Effector CD8-positive, alpha-beta T cell (primary cell): ENCODE results near the gene SYNPO2.

Source experiments
- DNase-seq: peaks from one replicate; lab custom pipeline; 2025; lab: John Stamatoyannopoulos, UW

SYNPO2 gene

GRCh38 chr4:118935819-118936218 is 47.2 kb downstream of the SYNPO2 start:
- DNase-seq: no peak

DNA sequence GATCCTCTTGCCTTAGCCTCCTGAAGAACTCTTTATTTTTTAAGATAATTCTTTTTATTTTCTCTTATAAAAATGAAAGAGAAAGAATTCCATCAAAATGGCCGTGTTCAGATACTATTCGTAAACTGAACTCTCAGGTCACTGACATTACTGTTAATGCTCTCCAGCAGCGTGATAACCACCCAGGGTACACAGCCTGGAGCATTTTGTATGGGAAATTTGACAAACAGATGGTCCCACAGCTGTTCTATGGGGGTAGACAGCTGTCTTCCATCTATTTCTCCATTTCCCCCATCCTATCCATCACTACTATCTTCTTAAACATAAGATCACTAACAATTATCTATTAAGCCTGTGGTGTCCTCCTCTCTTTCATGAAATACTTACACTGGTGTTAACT is 47.8 kb downstream of the SYNPO2 start:
- no peak for DNase-seq

GRCh38 chr4:118939169-118939783 is 50.6 kb downstream of the SYNPO2 start:
- no peak for DNase-seq

DNA sequence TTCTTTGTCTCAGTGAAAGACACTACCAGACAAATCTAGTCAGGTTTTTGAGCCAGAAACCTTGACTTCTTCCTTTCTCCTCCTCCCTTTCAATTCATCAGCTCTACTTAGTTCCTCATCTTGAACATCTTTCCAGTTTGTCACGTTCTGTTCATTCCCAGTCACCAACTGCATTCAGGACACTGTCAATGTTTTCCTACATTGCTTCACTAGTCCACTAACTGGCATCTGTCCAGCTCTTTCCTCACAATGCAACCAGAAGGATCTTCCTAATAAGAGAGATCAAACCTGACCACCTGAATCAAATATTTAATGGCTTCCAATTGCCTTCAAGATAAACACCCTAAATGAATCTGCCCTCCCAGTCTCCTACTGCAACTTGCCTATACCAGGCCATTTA is 52.5 kb downstream of the SYNPO2 start:
- no peak for DNase-seq

- DNase-seq: no peak
Observed at GRCh38 chr4:118941799-118942198, 53.1 kb downstream of the SYNPO2 start.

- DNase-seq: no peak
Observed at GRCh38 chr4:118942465-118942864, 53.8 kb downstream of the SYNPO2 start.

- DNase-seq: no peak
Observed at GRCh38 chr4:118947095-118947494, 58.4 kb downstream of the SYNPO2 start.

- DNase-seq: no peak
Observed at GRCh38 chr4:118948545-118949144, 60.0 kb downstream of the SYNPO2 start.

- no peak for DNase-seq
Observed at GRCh38 chr4:118950224-118950623, 61.6 kb downstream of the SYNPO2 start.

- no peak for DNase-seq
Observed at GRCh38 chr4:118950929-118951570, 62.4 kb downstream of the SYNPO2 start.

GRCh38 chr4:118953276-118953675 is 64.6 kb downstream of the SYNPO2 start:
- DNase-seq: no peak

- no peak for DNase-seq
Observed at GRCh38 chr4:118954246-118954645, 65.6 kb downstream of the SYNPO2 start.

GRCh38 chr4:118955515-118955914 is 66.9 kb downstream of the SYNPO2 start:
- DNase-seq: no peak

GRCh38 chr4:118957722-118958445 is 69.2 kb downstream of the SYNPO2 start:
- DNase-seq: no peak

- DNase-seq: no peak
Observed at GRCh38 chr4:118962540-118962939, 73.9 kb downstream of the SYNPO2 start.

DNA sequence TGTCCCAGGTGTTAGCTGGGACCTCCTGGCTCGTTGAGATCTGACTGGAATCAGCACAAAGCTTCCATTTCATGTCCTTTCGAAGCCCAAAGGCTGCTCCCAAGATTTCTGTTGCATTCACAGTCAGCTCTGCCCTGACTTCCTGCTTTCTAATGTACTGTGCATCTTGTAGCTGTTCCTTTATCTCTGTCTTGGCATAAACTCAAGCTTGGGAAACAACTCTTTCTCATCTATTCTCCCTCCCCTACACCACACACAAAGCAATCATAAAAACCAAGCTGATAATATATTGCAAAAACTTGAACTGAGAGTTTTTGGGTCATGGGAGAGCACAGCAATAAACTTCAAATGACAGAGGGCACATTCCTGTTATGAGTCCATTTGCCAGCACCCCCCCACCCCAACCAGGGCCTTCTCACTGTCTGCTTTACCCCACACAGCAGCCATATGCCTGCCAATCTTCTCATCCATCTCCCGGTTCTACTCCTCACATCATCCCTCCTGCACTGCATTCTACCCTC is 76.3 kb downstream of the SYNPO2 start:
- DNase-seq: no peak

GRCh38 chr4:118967393-118967792 is 78.7 kb downstream of the SYNPO2 start:
- DNase-seq: no peak

GRCh38 chr4:118968005-118968404 is 79.4 kb downstream of the SYNPO2 start:
- DNase-seq: no peak

DNA sequence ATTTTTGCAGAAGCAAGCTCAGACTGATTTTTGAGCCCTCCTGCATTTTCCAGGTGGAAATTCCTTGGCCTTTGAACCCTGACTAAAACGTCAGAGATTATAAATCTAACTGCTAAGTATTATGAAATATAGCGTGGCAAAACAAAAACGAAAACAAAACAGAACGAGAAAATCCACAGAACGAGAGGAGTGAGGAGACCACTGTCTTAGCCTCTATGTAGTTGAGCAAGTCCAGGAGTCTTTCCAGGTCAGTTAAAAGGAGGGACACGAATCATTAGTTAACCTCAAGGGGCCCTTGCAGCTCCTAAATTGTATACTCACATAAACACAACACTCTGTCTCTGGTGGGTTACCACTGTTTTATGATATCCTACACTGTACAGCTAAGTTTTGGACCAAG is 80.2 kb downstream of the SYNPO2 start:
- no peak for DNase-seq

DNA sequence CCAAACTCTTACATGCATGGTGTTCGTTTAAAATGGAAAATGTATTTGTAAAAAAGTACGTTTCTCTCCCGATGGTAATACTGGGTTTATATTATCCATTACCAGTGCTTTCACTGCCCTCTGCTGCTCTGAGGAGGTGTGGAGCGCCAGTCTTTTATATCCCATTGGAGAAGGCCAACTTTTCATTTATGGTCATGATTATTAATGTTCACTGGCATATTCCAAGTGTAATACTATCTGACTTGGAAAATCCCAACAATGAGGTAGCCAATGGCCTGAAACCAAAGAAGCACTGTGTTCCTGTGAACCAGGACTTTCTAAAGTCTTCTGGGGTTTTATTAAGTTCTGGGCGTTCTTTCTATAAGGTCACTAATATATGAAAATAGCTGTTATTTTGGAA is 80.7 kb downstream of the SYNPO2 start:
- DNase-seq: no peak

DNA sequence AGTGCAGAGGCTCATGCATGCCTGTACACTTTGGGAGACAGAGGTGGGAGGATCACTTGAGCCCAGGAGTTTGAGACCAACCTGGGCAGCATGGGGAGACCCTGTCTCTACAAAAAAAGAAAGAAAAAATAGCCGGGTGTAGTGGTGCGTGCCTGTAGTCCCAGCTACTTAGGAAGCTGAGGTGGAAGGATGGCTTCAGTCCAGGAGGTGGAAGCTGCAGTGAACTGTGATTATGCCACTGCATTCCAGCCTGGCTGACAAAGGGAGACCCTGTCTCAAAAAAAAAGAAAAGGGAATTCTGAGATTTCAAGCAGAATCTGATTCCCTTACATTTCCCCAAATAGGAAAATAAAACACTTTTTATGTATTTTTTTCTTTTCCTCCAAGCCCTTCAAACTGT is 83.5 kb downstream of the SYNPO2 start:
- no peak for DNase-seq

GRCh38 chr4:118973295-118973694 is 84.6 kb downstream of the SYNPO2 start:
- DNase-seq: no peak

DNA sequence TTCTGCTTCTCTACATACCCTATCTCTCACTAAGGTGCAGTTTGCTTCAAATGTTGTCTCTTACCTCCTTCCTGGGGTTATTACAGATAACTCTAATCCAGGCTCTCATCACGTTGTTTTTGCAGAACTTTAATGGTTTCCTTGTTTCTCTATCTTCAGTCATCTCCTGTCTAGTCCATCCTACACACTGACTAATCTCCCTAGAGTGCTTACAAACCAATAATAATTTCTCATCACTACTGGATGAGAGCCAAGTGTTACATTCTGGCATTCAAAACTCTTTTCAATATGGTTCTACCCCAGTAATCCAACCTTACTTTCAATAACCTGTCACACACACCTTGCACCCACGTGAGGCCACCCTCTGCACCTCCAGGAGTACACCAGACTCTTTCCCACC is 86.1 kb downstream of the SYNPO2 start:
- no peak for DNase-seq
